Pancreas (tissue), 10 donors: ENCODE data around the gene COL6A1. TPM values are rescaled to one million over a fixed set of nuclear protein-coding genes. Genes with fewer than 3 reads are reported as not detected.

Source experiments
- ATAC-seq, 4 donors: fragments of 200-7000 bp; cut with Tn5 transposase; one replicate each; pipeline versions ENCODE4 v1.8.0 to v1.9.1; 2020; ENCODE audit warnings: mild to moderate bottlenecking in 4 of 4, moderate library complexity in 4 of 4
- DNase-seq, 6 donors: peaks; one replicate each; pipeline ENCODE4 v3.0.0-alpha.2; 2020
- FAIRE-seq: peaks from 2 replicates; lab custom pipeline; 2012; peaks lifted over from hg19 to GRCh38; lab: Jason Lieb, UNC
- H3K27ac ChIP-seq, 4 donors: fragments of 200-600 bp; sonication (generic); 1 replicate in 3 of 4; 2 replicates in 1 of 4; pipeline versions ENCODE4 v1.5.0 to v1.8.0; 2020
- H3K27me3 ChIP-seq, 4 donors: fragments of 200-600 bp; one replicate each; pipeline ENCODE4 v1.8.0; 2021
- H3K36me3 ChIP-seq, 3 donors: fragments of 200-600 bp; sonication (generic) in 1 of 3; one replicate each; pipeline versions ENCODE4 v1.5.0 to v1.8.0; 2020 to 2021
- H3K4me1 ChIP-seq, 3 donors: fragments of 200-600 bp; one replicate each; pipeline ENCODE4 v1.8.0; 2021
- H3K4me3 ChIP-seq, 4 donors: fragments of 200-600 bp; sonication (generic) in 2 of 4; one replicate each; pipeline versions ENCODE4 v1.5.0 to v1.8.0; 2020 to 2021
- H3K9me3 ChIP-seq, 4 donors: fragments of 200-600 bp; one replicate each; pipeline ENCODE4 v1.8.0; 2021
- WGBS, 2 donors: extraction: QIAGEN DNeasy Blood & Tissue Kit; methylation state at CpG; one replicate each; pipeline ENCODE4 v1.1.7; 2013; 5-methylcytosine and 5-hydroxymethylcytosine counted together
- intact Hi-C, 3 donors: fragments of 100-400 bp; cut with DNase I; formaldehyde crosslinking; loops; one replicate each; pipeline versions ENCODE4 v1.11.1 to v1.14.2; 2022
- polyA plus RNA-seq, 2 donors: library from polyadenylated mRNA; stranded (reverse); fragments of 200-250 nt; gene quantifications; one replicate each; pipeline ENCODE4 v1.2.3, GENCODE V29; 2013
- total RNA-seq, 6 donors: library from RNA; stranded (reverse); fragmentation: NEBNext Ultra II Directional in 4 of 6; extraction: Animal tissue kit (Norgen Biotek cat#: 25700) in 4 of 6; gene quantifications; one replicate each; pipeline versions ENCODE4 v1.2.1 to v1.2.4, GENCODE V29; 2021 to 2023
- TF ChIP-seq, protein P1 (sequence below), 4 donors: fragments of 200-600 bp; sonication (generic) in 3 of 4; IDR thresholded peaks; one replicate each; pipeline versions ENCODE4 v1.5.0 to v1.8.0; 2021; ENCODE audit warnings: antibody characterized with exemption in 4 of 4
- donor health status: healthy with polysubstance abuse.
- donor health status: DM: no; HTN: no; CAD: no; lungs with moderate emphysema.
- donor health status: DM: no; HTN: no; CAD: no.
- donor health status: control.
- donor health status: control.
- donor health status: Bipolar disorder and iron deficiency.
- donor health status: DM: yes; HTN: yes; CAD: no.
- donor health status: DM: no; HTN: no; CAD: no.
- donor health status: DM: no; HTN: no; CAD: no.
- donor health status: DM: yes; HTN: yes; CAD: no.

COL6A1 gene
- total and polyA plus RNA-seq, 8 donors: 22.9 to 131 (median 61.2) TPM

DNA sequence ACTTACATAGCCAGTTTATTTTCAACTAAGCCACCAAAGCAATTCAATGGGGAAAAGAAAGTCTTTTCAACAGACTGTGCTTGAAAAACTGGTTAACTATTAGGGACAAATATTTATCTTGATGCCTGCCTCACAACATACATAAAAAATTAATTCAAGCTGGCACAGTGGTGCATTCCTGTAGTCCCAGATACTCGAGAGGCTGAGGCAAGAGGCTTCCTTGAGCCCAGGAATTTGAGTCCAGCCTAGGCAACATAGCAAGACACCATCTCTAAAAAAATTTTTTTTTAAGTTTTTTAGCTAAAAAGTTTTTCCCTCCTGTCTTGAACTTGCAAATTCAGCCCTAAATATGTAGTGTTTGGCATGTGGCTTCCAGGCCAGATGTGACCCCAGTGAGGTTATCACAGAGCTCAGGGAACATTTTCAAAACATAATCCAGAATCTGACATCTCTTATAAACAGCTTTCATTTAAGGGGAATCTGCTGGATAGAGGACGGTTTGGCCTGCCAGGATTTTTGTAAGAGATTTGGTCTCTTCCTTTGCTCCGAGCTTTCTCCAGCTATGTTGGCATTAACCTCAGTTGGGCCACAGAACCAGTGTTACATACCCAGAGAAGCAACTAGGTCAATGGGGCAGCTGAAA is 46.4 kb downstream of the COL6A1 start:
- FAIRE-seq (no peak), ATAC-seq (peak in 1 of 4 donors; percentile 44), DNase-seq (no peak)
- Histone ChIP-seq H3K4me1 (no peaks in the 10 kb centered on the region), H3K36me3 (no peaks in the 10 kb centered on the region), H3K27ac (no peak overlapping the region), H3K27me3 (no peaks in the 10 kb centered on the region), H3K4me3 (no peak overlapping the region), H3K9me3 (no peaks in the 10 kb centered on the region)
- intact Hi-C loops: no loop called here
- 41 to 49% methylated on average over 3 of the region's 3 CpGs for whole genome bisulfite sequencing, 2 donors
- TF ChIP-seq, protein P1, sequence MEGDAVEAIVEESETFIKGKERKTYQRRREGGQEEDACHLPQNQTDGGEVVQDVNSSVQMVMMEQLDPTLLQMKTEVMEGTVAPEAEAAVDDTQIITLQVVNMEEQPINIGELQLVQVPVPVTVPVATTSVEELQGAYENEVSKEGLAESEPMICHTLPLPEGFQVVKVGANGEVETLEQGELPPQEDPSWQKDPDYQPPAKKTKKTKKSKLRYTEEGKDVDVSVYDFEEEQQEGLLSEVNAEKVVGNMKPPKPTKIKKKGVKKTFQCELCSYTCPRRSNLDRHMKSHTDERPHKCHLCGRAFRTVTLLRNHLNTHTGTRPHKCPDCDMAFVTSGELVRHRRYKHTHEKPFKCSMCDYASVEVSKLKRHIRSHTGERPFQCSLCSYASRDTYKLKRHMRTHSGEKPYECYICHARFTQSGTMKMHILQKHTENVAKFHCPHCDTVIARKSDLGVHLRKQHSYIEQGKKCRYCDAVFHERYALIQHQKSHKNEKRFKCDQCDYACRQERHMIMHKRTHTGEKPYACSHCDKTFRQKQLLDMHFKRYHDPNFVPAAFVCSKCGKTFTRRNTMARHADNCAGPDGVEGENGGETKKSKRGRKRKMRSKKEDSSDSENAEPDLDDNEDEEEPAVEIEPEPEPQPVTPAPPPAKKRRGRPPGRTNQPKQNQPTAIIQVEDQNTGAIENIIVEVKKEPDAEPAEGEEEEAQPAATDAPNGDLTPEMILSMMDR (IDR thresholded peaks at IDR 0.05): no peak

DNA sequence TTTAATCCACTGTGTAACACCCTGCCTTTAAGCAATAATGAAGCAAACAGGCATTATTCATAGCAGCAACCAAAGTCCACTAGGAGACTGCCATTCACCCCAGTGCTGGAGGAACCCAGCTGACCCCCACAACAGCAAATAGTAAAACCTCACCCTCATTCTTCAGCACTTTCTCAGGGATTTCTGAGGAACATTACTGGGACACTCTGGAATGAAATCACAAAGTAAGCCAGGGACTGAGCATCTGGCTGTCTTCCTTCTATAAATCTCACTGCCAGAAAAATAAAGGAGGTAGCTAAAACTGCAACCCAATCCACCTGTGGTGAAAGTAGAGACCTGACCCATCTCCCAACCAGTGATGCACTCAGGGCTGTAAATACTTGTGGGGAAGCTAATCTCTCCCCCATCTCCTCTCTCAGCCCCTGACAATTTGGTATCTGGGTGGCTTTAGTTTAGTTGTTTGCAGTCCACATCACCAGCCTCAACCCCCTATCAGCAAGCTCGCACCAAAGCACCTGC is 47.1 kb downstream of the COL6A1 start:
- no peaks in the 10 kb centered on the region for H3K9me3 ChIP-seq
- FAIRE-seq (no peak), ATAC-seq (peak in 2 of 4 donors; percentile 36 to 58), DNase-seq (no peak)
- no peaks in the 10 kb centered on the region for H3K27me3 ChIP-seq
- H3K36me3 ChIP-seq: no peaks in the 10 kb centered on the region
- no peak overlapping the region for H3K27ac ChIP-seq
- intact Hi-C loops: no loop called here
- 72 to 100% methylated on average over 1 of the region's 1 CpG for whole genome bisulfite sequencing, 2 donors
- H3K4me1 ChIP-seq: no peaks in the 10 kb centered on the region
- no peak overlapping the region for H3K4me3 ChIP-seq
- TF ChIP-seq, protein P1 (IDR thresholded peaks at IDR 0.05): no peak

DNA sequence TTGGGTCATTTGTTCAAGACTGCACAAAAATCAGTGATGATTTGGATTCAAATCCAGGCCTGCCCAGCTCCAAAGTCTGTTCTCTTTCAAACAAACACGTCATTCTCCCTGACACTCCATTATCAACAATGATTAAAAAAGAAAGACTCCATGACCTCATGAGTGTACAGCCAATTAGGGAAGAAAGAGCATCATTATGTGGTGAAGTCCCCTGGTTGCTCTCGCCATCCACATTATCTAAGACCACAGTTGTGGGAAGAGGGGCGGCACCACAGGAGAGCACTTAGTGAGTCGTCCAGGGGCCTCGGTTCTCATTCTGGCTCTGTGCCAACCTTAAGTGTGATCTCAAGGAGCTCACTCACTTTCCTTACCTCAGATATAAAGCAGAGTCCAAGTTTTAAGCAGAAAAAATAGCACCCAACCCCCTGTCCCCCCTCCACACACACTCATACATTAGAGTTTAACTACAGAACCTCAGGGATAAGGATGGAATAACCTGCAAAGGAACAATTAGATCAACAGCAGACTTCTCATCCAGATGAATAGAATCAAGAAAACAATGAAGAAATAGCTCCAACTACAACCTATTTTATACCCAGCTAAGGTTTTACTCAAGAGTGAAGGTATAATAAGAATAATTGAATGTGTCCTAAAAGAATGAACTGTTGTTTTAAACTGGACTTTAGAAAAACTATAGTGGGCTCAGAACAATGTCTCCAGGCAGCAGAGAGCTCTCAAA is 47.8 kb downstream of the COL6A1 start:
- no peak overlapping the region for H3K27ac ChIP-seq
- 67 to 70% methylated on average over 5 of the region's 5 CpGs for WGBS, 2 donors
- H3K4me3 ChIP-seq: no peak overlapping the region
- no peaks in the 10 kb centered on the region for H3K9me3 ChIP-seq
- ATAC-seq (no peak), DNase-seq (no peak), FAIRE-seq (no peak)
- H3K4me1 ChIP-seq: no peaks in the 10 kb centered on the region
- intact Hi-C loops: no loop called here
- no peaks in the 10 kb centered on the region for H3K27me3 ChIP-seq
- TF ChIP-seq, protein P1 (IDR thresholded peaks at IDR 0.05): no peak
- no peaks in the 10 kb centered on the region for H3K36me3 ChIP-seq

DNA sequence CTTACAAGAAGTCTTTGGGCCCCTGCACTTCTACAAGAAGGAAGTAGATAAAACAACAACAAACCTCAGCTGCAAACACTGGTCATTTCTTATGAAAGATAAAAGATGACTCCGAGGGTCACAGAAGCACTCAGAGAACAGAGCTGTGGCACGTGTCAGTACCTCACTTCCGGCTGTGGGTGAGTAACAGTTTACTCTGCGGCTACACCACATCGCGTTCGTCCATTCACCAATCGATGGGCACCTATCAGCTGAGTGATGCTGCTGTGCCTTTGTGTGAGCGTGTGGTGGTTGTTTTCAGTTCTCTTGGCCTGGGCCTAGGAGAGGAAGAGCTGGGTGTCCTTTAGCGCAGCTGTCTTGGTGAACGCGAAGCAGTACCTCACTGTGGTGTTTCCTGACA is 49.9 kb downstream of the COL6A1 start:
- intact Hi-C loops: no loop called here
- DNase-seq: no peak
- no peak for FAIRE-seq
- Histone ChIP-seq H3K9me3 (no peaks in the 10 kb centered on the region), H3K4me3 (no peak overlapping the region), H3K36me3 (no peaks in the 10 kb centered on the region), H3K4me1 (no peaks in the 10 kb centered on the region), H3K27ac (no peak overlapping the region), H3K27me3 (no peaks in the 10 kb centered on the region)
- TF ChIP-seq, protein P1 (IDR thresholded peaks at IDR 0.05): no peak
- no peak for ATAC-seq
- 84 to 88% methylated on average over 12 of the region's 12 CpGs for WGBS, 2 donors

DNA sequence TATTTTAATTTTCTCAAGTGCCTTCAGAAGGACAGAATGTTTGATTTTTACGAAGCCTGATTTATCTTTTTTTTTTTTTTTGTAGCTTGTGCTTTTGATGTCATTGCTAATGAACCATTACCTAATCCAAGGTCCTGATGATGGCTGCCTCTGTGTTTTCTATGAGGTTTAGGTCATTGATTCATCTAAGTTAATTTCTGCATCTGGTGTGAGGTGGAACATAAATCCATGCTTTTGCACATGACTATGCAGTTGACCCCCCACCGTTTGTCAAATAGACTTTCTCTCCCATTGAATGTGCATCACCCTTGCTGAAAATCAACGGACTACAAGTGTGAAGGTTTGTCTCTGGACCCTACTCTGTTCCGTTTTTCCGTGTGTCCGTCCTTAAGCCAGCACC is 50.5 kb downstream of the COL6A1 start:
- ATAC-seq: no peak
- WGBS, 2 donors: 67 to 83% methylated on average over 6 of the region's 6 CpGs

More for the DNA sequence above, 50.5 kb downstream of the COL6A1 start:
- intact Hi-C loops: no loop called here
- Histone ChIP-seq H3K27ac (no peak overlapping the region), H3K9me3 (no peaks in the 10 kb centered on the region), H3K27me3 (no peaks in the 10 kb centered on the region), H3K36me3 (no peaks in the 10 kb centered on the region), H3K4me3 (no peak overlapping the region), H3K4me1 (no peaks in the 10 kb centered on the region)
- TF ChIP-seq, protein P1 (IDR thresholded peaks at IDR 0.05): no peak
- FAIRE-seq (no peak), DNase-seq (no peak)
